ENCODE results near the gene BAHCC1.

BAHCC1 gene

DNA sequence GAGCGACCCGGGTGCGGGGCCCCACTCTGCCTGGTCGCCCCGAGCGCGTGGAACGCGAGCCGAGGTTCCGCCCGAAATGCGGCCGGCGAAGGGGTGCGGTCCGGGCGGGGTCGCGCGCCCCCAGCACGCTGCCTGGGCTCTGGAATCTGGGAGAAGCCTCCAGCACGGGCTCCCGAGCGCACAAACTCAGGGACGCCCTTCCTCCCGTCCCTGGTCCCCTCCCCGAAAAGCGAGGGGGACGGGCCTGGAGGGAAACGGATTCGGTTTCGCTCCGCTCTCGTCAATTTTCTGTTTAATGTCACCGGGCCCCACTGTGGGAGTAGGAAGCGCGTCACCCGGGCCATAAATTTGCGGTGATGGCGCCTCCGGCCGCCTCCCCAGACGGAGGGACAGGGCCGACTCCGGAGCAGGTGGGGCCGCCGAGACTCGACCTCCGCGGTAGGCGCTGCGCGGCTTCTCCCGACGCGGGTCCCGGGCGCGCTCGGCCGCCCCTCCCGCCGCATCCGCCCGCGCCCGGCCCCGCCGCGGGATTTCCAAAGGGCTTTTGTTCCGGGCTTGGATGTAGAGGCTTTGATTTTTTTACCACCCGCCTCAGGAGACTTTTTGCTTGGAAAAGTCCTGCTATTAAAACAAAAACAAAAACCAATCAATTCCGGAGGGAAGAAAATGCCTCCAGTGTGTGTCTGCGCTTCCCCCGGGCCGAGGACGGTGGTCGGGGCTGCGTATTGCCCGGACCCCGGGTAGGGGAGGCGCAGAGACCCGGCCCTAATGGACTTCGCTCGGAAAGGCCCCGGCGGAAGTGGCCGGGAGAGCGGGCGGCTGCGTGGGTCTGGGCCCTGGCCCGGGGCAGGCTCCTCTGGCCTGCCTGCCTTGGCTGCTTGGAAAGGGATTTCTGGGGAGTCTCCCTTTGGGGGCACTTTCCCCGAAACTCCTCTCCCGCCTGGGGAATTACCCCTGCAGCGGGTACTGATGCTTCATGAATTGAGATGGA, 7.9 kb upstream of the BAHCC1 start:
- peak; percentile 67 for DNase-seq

DNA sequence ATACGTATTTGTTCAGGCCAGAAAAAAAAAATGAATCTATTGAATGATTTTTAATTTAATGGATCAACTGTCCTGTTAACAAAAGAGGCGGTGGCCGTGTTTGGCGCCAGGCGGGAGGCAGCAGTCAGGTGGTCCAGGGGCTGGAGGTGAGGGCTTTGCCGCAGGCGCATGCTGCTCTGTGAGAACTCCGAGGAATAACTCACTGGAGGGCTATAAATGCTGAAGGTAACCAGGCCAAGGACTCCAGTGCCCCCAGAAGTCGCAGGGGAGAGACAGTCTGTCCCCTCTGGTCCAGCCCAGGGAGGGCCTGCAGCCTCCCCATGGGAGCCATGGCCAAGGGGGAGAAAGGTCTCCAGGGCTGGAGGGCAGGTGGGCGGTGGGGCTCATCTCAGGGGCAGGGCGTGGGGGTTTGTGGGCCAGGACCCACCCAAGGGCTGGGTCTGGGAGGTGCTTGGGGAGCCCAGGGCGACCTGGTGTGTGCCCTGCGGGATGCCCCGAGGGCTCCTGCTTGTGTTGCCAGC, 7.1 kb upstream of the BAHCC1 start:
- DNase-seq, result no peak

DNA sequence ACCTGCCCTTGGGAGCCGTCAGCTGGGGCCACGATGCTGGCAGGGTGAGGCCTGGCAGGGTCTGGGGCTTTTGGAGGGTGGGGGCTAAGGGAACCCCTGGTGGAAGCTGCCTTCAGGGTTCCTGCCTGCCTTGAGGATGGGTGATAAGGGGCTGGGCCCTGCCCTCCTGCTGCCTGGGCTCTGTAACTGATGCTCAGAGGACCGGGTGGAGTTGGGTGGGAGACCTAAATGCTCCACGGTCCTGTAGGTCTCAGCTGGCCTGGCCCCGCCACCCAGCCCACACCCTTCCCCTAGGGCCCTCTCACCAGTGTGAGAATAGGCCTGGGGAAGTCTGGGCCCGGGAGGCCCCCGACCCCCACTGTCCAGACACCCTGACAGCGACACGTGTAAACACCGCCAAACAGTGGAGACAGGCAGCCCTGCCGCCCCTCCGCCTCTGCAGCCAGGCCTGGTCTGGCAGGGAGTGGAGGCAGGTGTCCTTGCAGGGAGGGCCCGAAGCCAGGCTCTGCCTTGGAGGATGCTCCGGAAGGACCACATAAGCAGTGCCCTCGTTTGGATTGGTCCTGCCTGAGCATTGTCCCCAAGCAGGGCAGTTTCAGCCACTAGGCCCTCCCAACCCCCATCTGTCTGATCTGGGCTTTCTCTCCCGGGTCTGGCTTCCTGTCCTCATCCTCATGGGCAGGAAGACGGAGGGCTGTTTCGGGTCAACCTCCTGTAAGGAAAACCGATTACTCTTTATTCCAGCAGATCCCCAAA, 6.5 kb upstream of the BAHCC1 start:
- DNase-seq, result no peak

DNA sequence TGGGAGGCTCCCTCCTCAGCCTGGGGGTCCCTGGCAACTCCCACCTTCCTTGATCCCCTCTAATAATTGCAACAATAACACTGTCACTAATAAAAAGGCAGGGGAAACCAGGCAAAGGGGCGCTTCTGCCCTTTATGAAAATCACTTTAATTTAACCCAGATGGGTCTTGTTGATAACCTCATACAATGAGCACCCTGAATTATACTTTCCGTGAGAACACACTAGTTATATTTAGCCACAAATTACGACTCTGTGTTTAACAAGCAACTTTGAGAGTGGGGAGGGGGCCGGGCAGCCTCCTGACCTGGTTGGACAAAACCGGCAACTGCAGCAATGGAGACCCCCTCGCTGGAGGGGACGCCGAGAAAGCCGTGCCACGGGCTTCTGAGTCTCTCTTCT, 5.7 kb upstream of the BAHCC1 start:
- DNase-seq, result no peak

DNA sequence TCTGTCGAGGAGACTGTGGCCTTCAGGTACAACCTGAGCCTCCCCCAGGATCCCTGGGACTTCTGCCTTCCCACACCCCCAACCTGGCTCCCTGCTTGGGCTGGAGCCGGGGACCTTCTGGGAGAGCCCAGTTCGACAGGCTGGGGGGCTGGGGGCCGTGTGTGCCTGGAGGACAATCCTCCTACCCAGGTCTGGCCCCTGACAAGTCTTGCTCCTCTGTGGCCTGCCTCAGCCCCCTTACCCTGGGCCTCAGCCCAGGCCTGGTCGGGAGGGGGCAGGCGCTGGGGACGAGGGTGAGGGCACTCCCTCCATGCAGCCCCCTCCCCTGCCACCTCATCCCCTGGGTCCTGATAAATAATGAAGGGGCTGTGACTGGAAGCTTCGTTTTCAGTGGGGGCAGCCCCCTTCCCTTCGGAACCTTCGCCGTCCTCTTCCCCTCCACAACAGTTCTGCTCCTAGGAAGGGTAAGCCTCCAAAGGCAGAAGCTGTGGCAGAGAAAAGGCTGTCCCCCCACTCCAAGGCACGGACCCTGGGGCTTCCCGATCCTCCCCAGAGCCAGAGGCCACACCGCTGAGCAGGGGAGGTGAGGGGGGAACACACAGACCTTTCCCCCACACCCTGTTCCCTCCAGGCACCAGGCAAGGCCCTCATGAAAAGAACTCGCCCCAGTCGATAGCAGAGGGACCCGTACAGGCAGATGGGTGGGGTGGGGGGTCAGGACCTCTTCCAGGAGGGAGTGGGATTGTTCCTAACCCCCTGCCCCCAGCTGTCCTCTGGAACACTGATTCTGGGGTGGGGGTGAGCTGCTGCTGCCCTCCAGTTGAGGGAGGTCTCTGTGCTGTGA, 5.0 kb upstream of the BAHCC1 start:
- DNase-seq, result no peak

DNA sequence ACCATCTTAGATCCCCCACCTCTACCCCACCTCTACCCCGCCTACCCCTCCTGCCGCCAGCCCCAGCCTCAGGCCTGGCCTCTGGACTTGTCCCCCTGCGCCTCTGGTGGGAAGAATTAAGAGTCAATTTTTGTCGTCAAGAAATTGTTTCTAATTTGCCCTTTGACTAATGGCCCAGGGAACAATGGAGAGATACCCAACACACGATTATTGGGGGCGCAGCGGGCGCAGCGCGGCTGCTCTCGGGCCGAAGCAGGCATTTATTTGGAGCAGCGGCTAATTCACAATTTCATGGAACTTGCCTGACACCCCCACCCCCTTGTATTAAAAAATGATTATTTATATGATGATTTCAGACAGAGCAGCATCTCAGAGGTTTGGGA, 4.4 kb upstream of the BAHCC1 start:
- DNase-seq, result no peak

DNA sequence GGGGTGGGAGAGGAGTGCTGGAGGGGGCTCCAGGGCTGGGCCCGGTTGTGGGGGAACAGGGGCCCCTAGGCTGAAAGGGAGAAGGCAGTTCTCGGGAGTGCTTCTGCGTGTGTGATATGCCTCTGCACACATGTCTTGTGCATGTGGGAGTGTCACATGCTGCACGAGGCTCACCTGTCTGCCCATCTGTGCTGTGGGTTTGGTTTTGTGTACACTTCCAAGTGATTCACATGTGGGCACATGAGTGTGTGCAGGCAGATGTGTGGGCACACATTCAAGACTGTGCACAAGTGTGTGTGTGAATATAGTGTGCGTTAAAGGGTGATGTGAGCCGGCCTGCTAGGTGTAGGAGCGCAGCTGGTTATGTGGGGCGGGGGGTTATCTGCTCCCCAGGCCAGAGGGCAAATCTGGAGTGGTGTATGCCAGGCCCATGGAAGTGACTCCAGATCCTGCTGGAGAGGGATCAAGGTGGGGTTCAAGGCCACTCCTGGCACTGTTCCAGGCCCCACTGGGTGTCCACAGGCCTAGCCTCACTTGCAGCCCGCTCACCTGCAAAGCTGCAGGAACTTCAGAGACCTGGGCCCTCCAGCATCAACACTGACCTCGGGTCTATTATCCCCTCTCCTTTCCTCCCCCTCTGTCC, 3.8 kb upstream of the BAHCC1 start:
- no peak for DNase-seq

DNA sequence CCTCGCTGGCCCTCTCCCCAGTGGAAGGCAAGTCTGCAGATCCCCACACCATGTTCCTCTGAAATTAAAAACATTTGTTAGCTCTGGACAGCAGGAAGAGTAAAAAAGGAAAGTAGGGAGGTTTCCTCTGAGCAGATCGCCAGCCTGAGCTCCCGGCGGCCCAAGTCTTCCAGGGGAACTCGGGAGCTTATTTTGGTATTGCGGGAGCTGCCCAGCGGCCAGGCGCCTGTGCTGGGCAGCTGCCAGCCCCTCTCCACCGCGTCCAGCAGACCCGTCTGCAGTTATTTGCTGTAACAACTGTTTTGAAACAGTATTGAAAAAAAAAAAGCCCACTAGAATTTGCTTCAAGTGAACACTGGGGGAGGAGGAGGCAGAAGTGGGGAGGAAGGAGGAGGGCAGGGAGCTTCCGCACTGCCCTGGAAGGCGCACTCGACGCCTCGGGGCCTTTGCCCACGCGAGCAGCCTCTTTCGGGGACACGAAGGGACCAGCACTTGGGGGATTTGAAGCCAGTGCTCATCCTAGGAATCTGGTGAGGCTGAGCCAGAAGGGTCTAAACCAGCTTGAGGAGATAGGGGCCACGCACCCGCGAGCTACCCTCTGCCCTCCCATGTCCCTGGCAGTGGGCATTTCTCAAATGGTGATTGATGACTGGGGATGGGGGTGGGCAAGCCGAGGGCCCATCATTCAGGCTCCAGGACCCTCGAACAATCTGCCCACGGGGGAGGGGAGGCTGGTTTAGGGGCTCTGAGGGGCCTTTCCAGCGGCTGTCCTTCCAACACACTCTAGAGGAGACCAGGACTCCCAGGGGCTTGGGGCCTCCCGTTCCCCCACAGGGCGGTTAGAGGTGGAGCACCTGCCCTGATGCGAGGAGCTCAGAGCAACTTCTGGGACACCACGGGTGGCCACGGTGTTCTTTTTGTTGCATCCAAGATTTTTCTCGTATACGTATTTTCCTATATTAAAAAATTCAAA, 3.0 kb upstream of the BAHCC1 start:
- no peak for DNase-seq

DNA sequence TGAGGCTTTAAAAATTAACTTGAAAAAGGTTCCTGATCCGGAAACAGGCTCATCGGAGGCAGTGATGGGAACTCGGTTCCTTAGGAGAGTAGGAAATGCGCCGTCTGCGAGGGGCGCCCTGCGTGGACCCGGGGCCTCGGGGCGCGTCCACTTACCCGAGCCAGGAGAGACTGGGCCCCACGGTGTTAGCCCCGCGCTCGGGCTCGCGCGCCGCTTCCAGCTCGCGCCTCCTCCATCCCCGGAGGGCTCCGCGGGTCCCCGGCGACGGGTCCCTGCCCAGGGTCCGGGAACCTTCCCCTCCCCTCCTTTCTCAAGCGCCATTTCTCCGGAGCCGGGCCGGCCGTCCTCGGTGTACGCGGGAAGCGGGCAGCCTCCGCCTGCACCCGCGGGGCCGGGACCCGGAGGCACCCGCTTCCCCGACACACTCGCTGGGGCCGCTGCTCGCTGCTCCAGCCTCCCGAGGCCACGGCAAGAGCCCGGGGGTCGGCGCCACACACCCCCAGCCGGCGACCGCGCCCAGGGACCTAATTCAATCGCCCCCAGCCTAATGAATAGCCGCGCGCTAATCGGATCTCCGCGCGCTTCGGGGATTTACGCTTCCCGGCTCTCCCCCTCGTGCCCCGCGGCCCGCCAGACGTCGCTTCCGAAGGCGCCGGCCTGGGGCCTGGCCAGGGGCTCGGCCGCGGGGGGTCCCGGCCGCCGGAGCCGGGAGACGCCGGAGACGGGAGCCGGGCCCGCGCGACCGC, 2.2 kb upstream of the BAHCC1 start:
- no peak for DNase-seq

DNA sequence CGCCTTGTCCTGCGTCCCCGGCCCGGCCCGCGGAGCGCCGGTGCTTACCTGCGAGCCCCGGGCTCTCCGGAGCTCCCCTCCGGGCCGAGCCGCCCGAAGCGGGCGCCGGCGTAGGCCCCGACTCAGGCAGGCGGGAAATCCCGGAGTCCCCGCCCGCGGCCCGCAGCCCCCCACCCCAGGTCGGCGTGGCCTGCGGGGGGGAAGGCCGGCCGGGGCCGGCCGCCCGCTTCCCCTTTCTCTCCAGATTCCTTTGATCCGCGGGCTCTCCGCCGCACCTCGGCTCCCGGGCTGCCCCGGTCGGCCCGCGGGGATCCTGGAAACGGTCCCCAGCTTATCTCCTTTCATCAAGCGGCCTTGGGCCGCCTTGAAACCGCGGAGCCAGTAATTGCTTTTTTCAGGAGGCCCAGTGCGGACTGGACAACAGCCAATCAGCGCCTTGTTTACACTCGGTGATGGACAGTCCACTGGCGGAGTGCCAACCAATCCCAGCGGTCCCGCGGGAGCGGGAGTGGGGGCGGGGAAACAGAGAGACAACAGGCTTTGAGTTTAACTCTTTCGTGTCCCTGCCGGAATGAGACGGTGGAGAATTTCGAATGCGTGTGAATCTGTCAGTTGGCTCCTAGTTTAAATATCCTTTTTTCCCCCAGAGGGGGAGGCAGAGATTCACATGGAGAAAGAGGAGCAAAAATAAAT, 1.4 kb upstream of the BAHCC1 start:
- DNase-seq, result peak; percentile 64

DNA sequence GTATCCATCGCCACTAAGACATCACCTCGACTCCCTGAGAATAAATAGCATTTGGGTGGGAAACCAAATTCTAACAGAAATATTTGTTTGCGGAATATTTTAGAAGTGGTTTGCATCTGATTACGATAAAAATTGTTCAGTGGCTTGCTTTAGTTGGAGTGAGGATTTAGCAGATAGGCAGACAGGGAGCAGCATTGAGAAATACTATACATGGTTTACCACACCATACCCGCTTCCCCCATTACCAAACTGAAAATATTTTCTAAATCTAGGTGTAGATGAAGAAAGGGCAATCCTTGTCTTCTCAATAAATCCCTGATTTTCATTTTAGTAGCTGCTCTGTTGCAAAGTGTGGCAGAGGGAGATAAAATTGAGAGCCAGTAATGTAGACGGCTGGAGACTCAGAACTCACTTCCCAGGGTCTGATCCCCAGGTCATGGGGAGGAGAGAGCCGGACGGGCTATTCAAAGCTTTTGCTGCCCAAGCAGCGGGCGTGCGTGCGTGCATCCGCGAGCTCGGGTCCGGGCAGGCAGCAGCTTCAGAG, 808 bp upstream of the BAHCC1 start:
- no peak for DNase-seq

DNA sequence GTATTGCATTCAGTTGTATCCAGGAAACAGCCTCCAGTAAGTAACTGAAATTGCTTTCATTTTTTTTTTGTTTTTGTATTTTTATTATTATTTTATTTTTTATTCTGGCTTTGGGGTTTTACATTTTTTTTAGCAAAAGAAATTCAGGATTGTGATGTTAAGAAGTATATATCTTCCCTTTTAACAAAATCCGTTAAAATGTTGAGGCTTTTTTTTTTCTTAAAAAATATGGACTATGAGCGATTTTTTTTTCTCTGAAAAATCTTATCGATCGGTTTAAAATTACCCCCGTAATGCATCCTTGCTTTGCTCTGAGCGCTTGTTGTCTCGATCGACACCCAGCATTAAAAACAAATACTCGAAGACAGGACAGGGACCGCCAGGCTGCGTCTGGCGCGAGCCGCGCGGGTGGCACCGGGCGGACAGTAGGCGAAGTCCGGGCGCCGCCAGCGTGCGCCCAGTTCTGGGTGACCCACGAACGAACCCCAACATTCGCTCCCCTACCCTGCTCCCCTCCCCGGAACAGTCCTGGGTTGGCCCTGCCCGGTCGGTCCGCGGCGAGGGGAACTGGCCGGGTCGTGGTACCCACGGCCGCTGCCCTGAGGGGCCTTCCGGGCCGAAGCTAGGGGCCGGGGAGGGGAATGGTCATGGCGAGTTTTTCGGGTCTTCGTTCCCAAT, 482 bp downstream of the BAHCC1 start:
- no peak for DNase-seq

DNA sequence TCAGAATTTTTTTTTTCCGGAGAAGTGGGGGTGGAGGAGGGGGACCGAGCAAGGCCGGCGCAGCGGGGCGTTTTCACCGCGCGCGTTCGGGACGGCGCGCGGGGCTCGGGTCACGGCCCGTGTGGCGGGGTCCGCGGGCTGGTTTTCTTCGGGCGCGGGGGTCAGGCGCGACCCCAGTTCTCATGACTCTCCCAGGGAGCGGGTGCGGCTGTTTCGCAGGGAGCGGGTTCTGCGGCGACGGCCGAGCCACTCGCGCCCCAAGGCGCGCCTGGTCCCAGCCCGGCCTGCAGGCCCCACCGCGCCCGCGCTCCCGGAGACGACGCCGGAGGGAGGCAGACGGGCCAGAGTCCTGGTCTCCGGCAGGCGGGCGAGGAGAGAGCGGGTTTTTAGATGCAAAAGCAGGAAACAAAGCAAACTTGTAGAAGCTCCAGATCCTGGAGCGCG, 1.0 kb downstream of the BAHCC1 start:
- DNase-seq, result no peak

DNA sequence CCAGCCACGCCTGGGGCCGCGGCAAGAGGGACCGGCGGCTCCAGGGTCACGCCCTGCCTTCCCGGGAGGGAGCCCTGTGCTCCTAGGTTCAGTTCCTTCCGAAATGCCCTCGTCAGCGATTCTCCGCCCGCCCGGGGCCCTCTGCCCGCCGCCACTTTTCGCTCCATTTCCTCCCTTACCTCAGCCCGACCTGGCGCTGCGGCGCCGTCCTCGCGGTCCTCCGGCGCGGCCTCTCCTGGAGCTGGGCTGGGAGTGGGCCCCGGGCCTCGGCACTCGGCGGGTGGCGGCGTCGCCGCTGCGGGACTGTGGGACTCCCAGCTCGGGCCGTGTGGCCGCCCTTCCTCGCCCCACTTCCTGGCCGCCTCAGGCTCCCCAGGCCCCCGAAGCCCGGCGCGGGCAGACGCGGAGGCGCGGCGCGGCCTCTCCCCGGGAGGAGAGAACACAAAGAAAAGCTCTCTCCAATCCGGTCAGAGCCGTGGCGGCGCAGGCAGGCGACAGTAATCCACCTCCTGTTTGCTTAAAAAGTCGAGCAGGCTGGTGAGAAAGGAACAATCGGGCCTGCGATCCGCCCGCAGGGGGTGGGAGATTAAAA, 1.6 kb downstream of the BAHCC1 start:
- DNase-seq, result no peak

DNA sequence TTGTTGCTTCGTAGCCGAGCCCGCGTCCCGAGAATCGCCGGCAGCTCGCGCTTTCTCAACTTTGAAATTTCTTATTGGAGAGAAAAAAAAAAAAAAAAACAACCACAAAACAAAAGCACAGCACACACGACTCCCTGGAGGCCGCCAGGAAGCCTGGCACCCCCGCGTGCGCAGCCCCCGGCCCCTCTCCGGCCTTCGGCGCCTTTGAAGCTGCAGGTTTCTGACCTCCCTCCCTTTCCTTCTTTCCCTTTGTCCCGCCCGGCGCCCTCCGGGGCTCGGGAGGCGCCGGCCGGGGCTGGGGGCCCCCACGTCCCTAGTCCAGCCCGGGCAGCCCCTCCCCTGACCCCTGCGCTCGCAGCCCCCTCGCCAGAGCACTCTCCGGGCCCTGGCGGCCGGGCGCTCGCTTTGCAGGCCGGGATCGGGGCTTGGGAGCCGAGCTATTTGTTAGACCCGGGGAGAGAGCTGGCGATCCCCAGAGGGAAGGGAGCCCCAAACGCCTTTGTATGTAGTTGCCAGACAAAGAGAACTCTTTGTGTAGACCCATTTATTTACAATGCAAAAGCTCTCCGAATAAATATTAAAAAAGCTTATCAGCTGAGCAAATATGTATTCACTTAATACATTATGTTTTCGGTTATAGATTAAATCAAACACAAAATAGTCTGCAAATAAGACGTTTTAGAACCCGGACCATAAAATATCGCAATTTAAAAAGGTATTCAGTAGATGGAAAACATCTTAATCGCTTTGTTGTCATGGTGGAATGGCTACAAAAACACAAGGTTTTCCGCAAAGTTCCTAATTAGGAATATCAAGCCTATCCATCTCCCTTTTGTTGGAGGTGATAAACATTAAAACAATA, 2.3 kb downstream of the BAHCC1 start:
- no peak for DNase-seq

DNA sequence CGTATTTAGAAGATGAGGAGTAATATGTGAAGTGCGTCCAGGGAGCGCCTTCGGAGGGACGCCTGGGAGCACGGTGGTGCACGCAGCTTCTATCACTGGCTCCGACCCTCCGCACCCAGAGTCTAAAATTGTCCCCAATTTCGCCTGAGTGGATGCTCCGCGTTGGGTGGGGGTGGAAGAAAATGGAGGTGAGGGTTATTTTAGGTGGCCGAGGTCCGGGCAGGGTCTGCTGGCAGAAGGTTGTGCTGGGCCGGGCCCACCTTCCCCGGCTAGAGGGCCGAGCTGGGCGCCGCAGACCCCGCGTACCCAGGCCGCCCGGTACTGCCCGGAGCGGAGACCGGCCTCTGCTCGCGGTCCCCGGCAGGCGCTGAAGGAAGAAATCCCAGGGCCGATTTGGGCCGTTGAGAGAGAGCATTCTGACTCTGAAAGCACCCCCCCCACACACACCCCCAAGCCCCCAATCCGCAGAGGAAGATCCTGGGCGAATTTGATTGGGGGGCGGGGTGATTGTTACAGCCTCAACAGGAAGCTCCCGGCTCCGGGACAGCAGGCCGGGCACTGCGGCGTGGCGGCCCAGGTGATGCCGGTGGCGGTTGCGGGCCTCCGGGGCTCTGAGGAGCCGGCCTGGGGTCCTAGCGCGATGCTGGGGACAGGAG, 3.0 kb downstream of the BAHCC1 start:
- DNase-seq, result no peak
